ENCODE data around the gene HNRNPC. TPM values are rescaled to one million over a fixed set of nuclear protein-coding genes. Genes with fewer than 3 reads are reported as not detected.

HNRNPC gene
- total RNA-seq, 4 donors from 2014 or later, result 298 to 466 (median 406) TPM

GRCh38 chr14:21163871-21164291 is 105.4 kb downstream of the HNRNPC start:
- TF ChIP-seq, protein P1, sequence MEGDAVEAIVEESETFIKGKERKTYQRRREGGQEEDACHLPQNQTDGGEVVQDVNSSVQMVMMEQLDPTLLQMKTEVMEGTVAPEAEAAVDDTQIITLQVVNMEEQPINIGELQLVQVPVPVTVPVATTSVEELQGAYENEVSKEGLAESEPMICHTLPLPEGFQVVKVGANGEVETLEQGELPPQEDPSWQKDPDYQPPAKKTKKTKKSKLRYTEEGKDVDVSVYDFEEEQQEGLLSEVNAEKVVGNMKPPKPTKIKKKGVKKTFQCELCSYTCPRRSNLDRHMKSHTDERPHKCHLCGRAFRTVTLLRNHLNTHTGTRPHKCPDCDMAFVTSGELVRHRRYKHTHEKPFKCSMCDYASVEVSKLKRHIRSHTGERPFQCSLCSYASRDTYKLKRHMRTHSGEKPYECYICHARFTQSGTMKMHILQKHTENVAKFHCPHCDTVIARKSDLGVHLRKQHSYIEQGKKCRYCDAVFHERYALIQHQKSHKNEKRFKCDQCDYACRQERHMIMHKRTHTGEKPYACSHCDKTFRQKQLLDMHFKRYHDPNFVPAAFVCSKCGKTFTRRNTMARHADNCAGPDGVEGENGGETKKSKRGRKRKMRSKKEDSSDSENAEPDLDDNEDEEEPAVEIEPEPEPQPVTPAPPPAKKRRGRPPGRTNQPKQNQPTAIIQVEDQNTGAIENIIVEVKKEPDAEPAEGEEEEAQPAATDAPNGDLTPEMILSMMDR (IDR thresholded peaks at IDR 0.05; ENCODE audit: low read depth), result no peak

DNA sequence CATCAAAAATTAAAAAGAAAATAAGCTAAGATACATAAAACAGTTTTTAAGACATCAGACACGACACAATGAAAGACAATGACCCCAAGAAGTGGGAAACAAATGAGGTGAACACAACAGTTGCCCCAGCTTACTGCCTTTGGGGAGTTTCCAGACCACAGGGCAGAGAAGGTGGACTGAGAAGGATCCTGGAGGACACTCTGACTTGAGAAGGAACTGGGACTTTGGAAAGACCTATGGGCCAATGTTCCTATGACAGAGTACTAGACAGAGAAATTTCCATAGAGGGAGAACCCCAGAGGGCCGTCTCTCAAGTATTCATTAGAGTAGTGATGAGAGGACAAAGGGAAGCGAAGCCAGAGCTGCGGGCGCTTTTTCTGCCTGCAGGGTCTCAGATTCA is 107.2 kb downstream of the HNRNPC start:
- TF ChIP-seq, protein P1 (IDR thresholded peaks at IDR 0.05; ENCODE audit: low read depth), result no peak

DNA sequence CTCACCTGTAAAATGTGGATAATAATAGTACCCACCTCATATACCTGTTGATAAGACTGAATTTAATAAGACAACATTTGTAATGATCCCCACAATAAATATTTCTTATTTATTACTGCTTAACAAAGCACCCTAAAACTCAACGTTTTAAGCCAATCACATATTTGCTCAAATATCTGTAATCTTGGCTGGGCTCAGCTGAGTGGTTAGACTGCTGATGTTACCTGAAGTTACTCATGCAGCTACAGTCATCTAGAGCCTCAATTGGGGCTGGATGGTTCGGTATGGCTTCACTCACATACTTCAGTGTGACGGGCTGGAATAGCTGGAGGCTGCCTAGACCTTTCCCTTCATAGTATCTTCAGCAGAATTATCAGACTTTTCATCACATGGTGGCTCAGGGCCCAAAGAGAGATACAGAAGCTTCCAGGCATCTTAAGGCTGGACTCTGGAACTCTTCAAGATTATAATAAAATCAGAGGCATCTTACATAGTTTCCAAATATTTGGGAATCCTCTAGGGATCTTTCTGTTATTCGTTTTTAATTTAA is 109.1 kb downstream of the HNRNPC start:
- TF ChIP-seq, protein P1 (IDR thresholded peaks at IDR 0.05; ENCODE audit: low read depth), result no peak

Other genes starting within 250 kb of the HNRNPC start
- 100 to 1,000 TPM; 125 to 293 (median 215) TPM for gene NDRG2, start 244.4 kb downstream of the HNRNPC start, total RNA-seq
- gene TPPP2, start 239.2 kb downstream of the HNRNPC start, total RNA-seq, result not detected
- not detected for gene RNASE13, start 234.6 kb downstream of the HNRNPC start, total RNA-seq
- not detected for gene RNASE7, start 227.1 kb downstream of the HNRNPC start, total RNA-seq
- gene RNASE8, start 211.6 kb downstream of the HNRNPC start, total RNA-seq, result not detected
- 100 to 1,000 TPM in 1 of 4 donors, 10 to 100 TPM in 3; 32.3 to 109 (median 46.9) TPM for gene ARHGEF40, start 199.1 kb downstream of the HNRNPC start, total RNA-seq
- gene ZNF219, start 170.8 kb downstream of the HNRNPC start, total RNA-seq, result 10 to 100 TPM; 15.2 to 54.1 (median 38.4) TPM
- gene TMEM253, start 168.4 kb downstream of the HNRNPC start, total RNA-seq, result 1 to 10 TPM in 1 of 4 donors, under 1 TPM in 1, not detected in 2; 0.44 to 1.8 TPM
- gene OR5AU1, start 113.4 kb downstream of the HNRNPC start, total RNA-seq, result not detected
- under 1 TPM in 3 of 4 donors, not detected in 1; 0.16 to 0.68 (median 0.22) TPM for gene RPGRIP1, start 10.6 kb upstream of the HNRNPC start, total RNA-seq
- 10 to 100 TPM; 54.8 to 73.7 (median 57.7) TPM for gene SUPT16H, start 114.6 kb upstream of the HNRNPC start, total RNA-seq
- 10 to 100 TPM; 46.9 to 60.5 (median 53.1) TPM for gene CHD8, start 186.7 kb upstream of the HNRNPC start, total RNA-seq
- gene RAB2B, start 207.5 kb upstream of the HNRNPC start, total RNA-seq, result 10 to 100 TPM; 19.6 to 31.1 (median 23.4) TPM
- 10 to 100 TPM; 46.4 to 57.6 (median 49.2) TPM for gene TOX4, start 207.8 kb upstream of the HNRNPC start, total RNA-seq
- gene METTL3, start 241.9 kb upstream of the HNRNPC start, total RNA-seq, result 10 to 100 TPM; 29.8 to 46.9 (median 40.1) TPM

All from subcutaneous adipose tissue (tissue), 4 donors.